Hippocampal formation (tissue), 2 donors: ENCODE results near the gene CCDC107.

Experiments used
- DNase-seq, 2 donors: peaks; one replicate each; lab custom pipeline; 2025; lab: John Stamatoyannopoulos, UW

The CCDC107 gene

DNA sequence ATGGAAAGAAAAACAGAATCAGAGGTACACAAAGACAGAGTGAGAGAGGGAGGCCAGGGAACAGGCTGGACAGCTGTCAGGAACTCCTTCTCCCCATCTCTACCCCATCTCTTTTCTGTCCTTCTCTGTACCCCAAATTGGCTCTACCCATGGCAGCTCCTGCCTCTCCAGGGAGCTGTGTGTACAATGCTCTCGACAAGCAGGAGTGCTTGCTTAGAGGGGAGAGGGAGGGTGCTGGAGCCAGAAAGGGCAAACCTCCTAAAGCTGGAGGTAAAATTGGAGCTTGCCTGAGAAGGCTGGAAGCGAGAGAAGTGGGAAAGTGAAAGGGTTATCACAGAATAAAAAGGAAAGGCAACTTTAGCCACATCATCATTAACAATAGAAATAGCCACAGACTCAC, 25.2 kb downstream of the CCDC107 start:
- DNase-seq = no peak

DNA sequence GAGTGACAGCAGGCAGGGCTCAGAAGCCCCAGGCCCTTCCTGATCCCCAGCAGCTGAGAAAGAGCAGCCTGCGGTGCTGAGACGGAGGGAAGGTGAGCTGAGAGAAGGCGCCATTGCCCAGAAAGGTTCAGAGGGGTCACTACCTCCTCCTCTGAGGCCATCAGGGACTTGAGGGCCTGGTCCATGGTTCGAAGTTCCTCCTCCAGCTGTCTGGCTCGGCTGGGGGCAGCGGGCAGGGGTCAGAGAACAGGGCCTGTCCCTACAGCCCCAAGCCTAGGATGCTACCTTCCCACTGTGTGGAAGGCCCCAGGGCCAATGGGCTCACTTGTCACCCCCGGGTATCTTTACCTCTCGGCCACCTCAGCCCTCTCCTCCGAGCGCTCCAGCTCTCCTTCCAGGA, 26.8 kb downstream of the CCDC107 start:
- no peak for DNase-seq

DNA sequence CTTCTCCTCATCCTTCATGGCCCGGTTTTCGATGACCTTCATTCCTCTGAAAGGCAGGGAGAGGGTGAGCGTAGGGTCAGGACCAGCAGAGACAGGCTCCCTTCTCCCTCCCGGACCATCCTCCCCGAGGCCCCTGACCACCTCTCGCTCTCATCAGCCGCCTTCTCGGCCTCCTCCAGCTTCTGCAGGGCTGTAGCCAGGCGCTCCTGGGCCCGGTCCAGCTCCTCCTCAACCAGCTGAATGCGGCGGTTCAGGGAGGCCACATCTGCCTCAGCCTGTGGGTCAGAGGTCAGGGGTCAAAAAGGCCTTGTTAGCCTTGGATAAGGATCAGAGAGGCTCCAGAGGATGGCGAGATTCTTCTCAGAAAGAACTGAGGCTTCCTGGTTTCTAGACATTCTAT, 27.4 kb downstream of the CCDC107 start:
- no peak for DNase-seq

DNA sequence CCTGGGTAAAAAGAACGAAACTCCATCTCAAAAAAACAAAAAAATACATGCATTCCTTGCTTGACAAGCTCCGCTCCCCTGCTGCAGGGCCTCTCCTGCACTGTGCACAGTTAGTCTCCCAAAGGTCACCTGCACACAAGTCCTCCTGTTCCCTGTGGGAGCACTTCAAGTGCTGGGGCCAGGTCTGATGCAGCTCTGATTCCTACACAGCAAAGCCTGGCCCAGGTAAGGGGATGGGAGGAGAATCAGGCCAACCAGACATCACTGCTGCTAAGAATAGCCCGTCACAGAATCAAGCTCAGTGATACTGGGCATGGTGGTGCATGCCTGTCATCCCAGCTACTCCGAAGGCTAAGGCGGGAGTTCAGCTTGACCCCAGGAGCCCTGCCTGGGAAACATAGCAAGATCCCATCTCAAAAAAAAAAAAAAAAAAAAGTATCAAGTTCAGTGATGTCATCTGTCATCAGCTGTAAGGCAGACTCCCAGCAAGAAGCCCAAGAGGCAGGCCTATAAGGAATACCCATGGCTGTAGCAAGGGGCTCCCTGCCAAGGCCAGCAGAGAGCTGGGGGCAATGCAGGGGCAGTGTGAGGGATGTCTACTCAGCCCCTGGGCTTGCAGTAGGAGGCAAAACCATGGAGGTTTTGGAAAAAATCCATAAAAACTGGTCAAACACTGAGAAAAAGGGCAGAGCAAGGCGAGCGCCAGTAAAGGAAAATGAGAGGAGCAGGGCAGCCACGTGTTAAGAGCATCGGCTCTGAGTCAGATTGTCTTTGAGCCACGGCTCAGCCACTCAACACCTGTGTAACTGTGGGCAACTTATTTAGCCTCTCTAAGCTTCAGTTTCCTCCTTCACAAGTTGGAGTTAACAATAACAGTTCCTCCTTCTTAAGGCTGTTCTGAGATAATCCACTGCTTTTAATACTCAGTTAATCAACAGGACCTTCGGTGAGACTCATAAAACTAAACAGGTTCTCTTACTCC, 28.4 kb downstream of the CCDC107 start:
- no peak for DNase-seq

DNA sequence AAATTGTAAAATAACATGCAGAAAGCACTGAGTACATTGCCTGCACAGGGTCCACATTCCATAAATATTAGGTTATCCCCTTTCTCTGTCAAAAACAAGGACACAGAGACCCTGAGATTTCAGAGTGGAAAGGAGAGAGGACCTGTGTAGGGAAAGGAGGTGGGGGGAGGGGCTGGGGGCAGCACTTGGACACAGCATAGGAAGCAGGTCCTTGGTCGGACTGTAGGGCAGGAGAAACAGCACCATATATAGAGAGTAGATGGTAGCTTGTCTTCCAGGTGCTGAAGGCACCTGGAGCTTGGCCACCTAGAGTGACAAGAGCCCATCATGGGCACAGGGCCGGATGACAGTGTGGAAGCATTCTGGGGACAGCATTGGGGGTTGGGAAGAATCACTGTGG, 29.2 kb downstream of the CCDC107 start:
- no peak for DNase-seq

DNA sequence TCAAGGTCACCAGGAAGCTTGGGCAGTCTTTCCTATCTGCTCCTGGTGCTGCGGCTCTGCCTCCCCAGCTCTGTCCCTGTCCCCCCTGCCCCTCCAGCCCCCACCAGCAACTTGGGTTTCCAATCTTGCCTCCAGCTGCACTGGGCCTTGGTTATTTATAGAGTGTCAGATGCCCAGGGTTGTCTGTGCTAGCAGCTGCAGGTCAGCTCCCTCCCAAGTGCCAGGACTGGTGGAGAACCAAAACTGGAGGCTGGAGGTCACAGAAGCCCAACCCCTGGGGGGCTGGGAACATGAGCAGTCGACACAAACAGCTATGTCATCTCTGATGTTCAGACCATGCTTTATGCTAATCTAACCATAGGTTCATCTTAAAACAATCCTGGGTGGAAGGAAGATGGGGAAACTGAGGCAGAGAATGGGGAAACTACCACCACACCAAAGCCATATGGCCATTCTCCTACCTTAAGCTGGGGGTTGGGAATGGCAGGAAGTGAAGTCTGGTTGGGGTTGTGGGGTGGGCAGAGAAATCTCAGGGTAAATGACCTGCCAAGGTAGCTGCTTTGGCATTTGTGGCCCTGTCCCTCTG, 30.0 kb downstream of the CCDC107 start:
- DNase-seq = no peak

DNA sequence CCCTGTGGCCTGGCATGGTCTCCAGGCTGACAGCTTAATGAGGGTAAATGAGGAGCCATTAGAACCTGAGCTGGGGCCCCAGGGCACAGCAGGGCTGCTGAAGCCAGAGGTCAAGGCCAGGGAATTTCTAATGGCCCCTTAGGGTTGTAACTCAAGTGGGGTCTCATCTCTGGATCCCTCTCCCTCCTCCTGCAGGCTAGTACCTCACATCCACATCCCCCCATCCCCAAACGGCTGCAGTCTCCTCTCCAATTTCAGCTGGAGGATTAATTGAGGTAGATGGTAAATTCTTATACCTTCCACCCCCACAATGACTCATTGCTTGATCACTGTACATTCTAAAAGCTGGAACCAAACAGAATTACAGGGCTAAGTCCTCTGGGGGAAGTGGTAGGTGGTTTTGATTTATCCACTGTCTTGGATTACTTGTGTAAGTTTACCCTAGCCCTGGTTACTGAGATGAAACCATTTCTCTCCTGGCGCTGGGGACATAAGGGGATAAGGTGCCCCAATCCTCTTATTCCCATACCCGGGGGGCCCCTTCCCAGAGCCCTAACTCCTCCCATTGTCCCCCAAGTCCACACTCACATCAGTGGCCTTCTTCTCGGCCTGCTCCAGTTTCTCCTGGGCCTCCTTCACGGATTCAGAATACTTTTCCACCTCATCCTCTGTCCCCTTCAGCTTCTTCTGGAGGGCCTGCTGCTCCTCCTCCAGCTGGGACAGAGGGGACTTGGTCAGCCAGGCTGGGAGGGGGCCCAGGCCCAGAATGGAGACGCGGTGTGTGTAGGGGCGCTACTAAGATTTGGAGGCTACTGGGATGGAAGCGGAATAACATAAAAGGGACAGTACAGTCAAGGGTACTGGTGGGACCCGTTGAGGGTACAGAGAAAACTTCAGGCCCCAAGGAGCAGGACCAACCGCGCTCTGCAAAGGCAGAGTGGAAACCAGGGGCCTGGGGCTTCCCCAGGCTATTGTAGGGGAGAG, 30.8 kb downstream of the CCDC107 start:
- no peak for DNase-seq

DNA sequence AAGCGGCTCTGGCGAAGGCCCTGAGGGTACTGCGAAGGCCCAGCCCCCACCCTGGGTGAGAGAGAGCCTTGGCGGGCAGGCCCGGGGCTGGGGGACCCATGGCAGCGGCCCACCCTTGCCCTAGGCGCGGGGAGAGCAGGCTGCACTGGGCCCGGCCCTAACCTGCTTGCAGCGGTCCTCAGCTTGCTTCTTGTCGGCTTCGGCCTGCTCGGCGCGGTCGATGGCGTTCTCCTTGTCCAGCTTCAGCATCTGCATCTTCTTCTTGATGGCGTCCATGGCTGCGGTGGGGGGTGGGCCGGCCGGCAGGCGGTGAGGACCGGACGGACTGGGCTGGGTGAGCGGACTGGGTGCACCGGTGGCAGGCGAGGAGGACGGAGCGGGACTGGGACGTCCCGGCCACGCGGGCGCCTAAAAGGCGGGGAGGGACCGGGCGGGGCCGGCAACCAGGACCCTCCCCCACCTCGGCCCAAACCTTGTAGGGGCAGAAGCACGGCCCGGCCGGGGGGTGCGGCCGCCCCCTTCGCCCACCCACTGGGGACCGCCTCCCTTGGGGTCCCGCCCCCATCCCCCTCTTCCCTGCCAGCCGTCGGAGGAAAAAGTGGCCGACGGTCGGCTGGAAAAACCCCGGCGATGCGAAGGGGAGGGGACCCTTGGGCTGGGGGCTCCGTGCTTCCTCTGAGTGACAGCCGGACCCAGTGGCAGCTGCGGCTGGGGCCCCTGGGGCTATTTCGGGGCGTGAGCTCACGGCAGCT, 31.6 kb downstream of the CCDC107 start, which contains the start of gene TPM2:
Gene TPM2 (minus strand): TSS at position 384 of the 752 bp plus-strand sequence. CDS start 108 bp downstream, at position 276.
- no peak for DNase-seq

DNA sequence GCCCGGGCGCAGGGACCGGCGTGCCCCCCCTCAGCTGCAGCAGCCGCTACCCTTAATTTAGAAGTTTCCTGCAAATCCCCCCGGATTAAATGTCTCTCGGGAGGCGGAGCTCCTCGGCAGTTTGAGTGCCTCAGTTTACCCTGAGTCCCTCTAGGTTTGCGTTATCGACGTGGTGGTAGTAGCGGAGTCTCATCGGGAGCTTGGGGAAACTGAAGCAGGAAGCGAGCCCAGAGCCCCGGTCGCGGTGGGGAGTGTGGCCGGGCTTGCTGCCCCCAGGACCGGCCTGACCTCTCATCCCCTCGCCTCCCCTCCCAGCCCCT, 32.2 kb downstream of the CCDC107 start:
- DNase-seq = no peak

DNA sequence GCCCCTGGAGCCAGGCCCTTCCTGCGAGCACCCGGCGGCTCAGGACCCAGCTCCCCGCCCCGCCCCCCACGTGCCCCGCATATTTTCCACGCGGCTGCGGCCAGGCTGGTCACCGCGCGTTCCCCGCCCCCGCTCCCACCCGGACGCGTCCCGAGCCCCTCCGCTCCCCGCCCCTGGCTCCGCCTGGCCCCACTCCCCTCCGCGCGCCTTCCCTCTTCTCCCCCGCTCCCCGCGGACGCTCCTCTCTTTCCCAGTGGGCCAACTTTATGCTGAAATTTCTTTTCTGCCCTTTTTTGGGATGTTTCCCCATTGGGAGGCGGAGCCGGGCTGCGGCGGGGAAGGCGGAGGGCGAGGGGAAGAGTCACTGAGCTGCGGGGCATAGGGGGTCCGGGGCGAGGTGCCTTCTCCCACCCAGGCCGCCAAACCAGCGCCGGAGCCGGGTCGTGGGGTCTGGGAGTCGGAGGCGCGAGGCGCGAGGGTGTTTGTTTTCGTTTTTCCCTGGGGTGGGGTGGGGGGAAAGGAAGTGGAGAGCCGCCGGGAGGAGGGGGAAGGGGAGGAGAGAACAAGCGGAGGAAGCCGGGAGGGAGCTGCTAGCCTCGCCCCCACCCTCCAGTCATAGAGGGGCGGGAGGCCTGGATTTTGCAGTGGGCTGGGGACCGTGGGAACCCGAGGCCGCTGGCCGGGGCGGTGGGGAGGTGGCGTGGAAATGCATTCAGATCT, 32.7 kb downstream of the CCDC107 start:
- peak; percentile 17 to 35 for DNase-seq

DNA sequence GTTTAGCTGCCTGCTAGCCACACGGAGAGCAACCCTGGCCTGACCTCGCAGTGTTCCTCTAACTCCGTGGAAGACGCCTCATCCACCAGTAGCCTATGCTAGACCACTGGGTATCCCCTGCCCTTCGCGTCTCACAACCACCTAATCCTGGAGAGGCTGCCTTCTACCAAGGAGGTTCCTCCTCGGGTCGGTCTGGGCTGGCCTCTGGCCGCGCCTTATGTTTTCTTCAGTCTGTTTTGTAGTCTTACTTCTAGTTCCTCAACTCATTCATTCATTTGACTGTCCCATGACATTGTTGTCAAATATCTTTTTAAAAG, 33.2 kb downstream of the CCDC107 start:
- DNase-seq = no peak

DNA sequence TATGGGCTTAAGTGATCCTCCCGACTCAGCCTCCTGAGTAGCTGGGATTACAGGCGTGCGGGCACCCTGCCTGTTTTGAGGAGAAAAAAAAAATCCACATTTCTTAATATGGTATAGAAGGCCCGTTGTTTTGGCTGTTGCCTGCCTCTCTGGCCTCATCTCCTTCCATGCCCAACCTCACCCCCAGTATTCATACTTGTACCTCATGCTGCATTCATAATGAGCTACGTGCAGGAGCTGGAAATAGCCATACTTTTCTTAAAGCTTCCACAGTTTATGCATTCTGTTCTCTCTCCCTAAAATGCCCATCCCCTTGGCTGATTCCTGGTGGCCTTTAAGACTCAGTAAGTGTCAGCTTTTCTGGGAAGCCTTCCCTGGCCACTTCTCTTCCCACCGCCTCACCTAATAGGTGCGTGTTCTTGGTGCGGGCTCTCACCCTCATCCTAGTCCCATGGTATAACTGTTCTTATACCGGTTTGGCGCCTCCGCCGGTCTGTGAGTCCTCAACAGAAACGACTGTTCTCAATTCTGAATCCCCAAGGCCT, 33.7 kb downstream of the CCDC107 start:
- no peak for DNase-seq

DNA sequence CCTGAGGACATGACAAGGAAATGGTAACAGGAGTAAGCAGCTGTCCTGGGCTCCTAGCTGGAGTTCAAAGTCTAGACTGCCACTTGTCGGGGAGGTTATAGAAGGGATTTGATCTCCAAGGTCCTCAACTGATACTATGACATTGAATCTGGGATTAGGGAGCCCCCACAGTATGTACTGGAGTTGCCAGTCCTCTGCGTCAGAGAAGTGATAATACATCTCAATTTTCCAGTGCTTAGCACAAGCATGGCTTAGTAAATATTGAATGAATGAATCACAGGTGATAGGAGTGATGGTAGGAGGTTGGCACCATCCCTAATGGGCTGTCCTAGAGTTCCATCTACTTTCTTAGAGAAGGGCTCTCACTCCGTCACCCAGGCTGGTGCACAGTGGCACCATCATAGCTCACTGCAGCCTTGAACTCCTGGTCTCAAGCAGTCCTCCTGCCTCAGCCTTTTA, 37.9 kb downstream of the CCDC107 start:
- DNase-seq = no peak

DNA sequence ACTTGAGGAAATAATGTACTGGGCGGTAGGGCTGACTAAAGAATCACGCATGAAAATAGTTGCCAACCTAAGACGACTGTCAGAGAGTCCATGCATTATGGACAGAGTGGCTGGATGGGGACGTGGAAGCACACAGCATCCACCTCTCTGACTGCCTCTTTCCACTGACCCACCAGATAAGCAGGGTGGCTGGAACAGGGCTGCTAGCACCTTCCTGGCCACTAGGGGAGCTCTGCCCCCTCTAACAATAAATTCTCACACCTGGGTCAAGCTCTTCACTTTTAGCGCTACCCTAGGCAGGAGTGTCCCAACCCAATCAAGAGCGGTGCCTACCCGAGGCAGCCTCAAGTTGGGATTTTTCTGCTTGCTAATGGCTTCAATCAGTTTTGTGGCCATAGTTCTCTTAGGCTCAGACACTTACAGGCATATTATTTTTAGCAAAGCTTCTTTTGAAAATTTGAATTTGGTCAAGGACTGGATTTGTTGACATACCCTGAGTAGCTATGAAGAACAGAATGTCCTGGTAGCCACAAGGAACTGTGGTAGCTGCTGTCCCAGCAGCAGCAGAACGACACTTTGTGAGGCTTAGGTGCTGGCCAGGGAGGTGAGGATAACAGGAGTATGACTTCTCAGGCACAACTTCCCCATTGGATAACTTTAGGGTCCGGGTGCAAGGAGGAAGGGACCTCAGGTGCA, 38.6 kb downstream of the CCDC107 start:
- no peak for DNase-seq

DNA sequence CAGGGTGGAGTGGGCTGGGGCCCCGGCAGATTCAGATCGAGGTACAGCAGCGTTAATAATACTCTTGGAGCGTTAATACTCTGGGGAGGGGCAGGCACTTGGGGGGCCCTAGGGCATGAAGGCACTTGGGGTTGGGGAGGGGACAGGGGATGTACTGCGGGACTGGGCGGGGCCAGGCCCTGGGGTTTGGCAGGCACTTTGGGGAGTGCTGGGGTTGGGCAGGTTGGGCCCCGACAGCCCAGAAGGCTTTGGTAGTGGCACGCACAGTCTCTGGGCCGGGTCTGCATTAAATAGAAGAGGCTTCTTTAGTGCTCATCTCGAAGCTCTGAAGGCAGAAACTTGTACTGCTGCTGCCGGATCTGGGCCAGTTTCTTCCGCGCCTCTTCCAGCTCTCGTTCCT, 39.4 kb downstream of the CCDC107 start:
- no peak for DNase-seq

DNA sequence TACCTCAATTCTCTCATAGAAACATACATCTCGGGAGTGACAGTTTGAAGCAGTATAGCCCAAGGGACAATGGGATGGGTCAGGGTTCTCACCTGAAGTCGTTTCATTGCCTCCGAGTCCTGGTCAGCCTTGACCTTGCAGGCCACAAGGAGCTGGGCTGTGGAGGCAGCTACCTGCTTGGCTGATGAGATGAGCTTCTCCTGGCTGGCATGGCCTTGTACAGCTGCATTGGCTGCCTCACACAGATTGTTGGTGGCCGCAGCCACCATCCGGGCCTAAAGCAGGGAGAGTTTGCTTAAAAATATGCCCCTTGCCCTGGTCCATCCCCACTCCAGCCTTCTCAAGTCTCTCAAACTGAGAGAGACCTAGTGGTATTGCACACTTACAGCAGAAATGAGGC, 40.1 kb downstream of the CCDC107 start:
- no peak for DNase-seq

DNA sequence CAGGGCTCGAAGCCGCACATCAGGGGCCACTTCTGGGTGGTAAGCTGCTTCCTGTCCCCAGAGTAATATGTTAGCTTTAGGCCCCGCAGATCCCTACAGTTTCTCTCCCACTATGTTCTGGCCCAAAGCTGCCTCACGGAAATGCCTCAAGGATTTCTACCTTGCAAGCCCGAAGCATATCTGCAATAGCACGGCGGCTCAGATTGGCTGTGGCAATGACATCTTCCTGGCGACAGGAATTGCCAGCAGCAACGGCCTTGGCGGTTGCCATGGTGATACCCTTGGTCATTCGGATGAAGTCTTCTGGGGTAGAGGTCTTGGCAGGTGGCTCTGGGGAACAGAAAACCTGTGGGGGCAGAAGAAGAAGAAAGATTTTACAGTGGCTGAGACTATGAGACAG, 41.9 kb downstream of the CCDC107 start:
- DNase-seq = no peak

DNA sequence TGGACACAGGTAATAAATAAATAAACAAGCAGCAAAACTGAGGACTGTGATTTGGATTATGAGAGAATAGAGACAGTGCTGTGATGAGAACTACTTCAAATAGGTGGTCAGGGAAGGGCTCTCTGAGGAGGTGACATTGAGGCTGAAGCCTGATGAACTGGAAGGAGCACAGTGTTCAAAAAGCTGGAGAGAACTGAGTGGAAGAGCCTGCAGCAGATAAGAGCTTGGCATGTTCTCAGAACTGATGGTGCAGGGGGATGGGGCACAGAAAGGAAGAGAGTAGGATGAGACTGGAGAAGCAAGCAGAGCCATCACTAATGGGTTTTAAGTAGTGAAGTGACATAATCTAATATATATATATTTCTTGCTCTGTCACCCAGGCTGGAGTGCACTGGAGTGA, 42.9 kb downstream of the CCDC107 start:
- DNase-seq = no peak

DNA sequence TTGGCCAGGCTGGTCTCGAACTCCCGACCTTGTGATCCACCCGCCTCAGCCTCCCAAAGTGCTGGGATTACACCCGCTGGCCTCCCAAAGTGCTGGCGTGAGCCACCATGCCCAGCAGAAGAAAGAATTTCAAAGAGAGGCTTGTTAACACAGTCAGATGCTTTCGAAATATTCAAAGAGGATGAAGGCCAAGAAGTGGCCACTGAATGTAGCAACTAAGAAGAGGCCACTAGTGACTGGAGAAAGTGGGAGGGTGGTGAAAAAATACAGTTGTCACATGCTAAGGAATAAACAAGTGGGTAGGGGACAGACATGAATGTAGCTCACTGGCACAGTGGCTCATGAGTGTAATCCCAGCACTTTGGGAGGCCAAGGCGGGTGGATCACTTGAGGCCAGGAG, 44.6 kb downstream of the CCDC107 start:
- DNase-seq = no peak
